ENCODE data around the gene PRKCB.
"Not testable (repeated sequence)": the region's sequence is repeated elsewhere in the genome, so short reads cannot be mapped to it uniquely, and the experiment has no call there.

PRKCB gene

GRCh38 chr16:23902748-23903414 is 67.1 kb downstream of the PRKCB start:
- DNase-seq (ENCODE audit: low spot score) = no peak

GRCh38 chr16:23905027-23905426 is 69.2 kb downstream of the PRKCB start:
- DNase-seq (ENCODE audit: low spot score) = peak; percentile 34

GRCh38 chr16:23907457-23907902 is 71.7 kb downstream of the PRKCB start:
- DNase-seq (ENCODE audit: low spot score) = no peak

- no peak for DNase-seq (ENCODE audit: low spot score)
Measured at GRCh38 chr16:23907903-23908302, 72.1 kb downstream of the PRKCB start.

- DNase-seq (ENCODE audit: low spot score) = no peak
Measured at GRCh38 chr16:23908790-23909189, 73.0 kb downstream of the PRKCB start.

- no peak for DNase-seq (ENCODE audit: low spot score)
Measured at GRCh38 chr16:23909792-23910418, 74.1 kb downstream of the PRKCB start.

GRCh38 chr16:23914946-23915530 is 79.3 kb downstream of the PRKCB start:
- no peak for DNase-seq (ENCODE audit: low spot score)

- DNase-seq (ENCODE audit: low spot score) = not testable (repeated sequence)
Measured at GRCh38 chr16:23916552-23916951, 80.8 kb downstream of the PRKCB start.

- no peak for DNase-seq (ENCODE audit: low spot score)
Measured at GRCh38 chr16:23917621-23918020, 81.8 kb downstream of the PRKCB start.

- DNase-seq (ENCODE audit: low spot score) = no peak
Measured at GRCh38 chr16:23920446-23920845, 84.7 kb downstream of the PRKCB start.

GRCh38 chr16:23920899-23921298 is 85.1 kb downstream of the PRKCB start:
- no peak for DNase-seq (ENCODE audit: low spot score)

- no peak for DNase-seq (ENCODE audit: low spot score)
Measured at GRCh38 chr16:23922406-23922805, 86.6 kb downstream of the PRKCB start.

GRCh38 chr16:23924128-23924527 is 88.3 kb downstream of the PRKCB start:
- no peak for DNase-seq (ENCODE audit: low spot score)

GRCh38 chr16:23927796-23928195 is 92.0 kb downstream of the PRKCB start:
- no peak for DNase-seq (ENCODE audit: low spot score)

- DNase-seq (ENCODE audit: low spot score) = no peak
Measured at GRCh38 chr16:23929237-23929636, 93.5 kb downstream of the PRKCB start.

- DNase-seq (ENCODE audit: low spot score) = no peak
Measured at GRCh38 chr16:23929856-23930255, 94.1 kb downstream of the PRKCB start.

GRCh38 chr16:23930791-23931190 is 95.0 kb downstream of the PRKCB start:
- DNase-seq (ENCODE audit: low spot score) = no peak

GRCh38 chr16:23931199-23931598 is 95.4 kb downstream of the PRKCB start:
- no peak for DNase-seq (ENCODE audit: low spot score)

GRCh38 chr16:23933650-23934049 is 97.9 kb downstream of the PRKCB start:
- not testable (repeated sequence) for DNase-seq (ENCODE audit: low spot score)

- DNase-seq (ENCODE audit: low spot score) = no peak
Measured at GRCh38 chr16:23934610-23935236, 98.9 kb downstream of the PRKCB start.

- DNase-seq (ENCODE audit: low spot score) = no peak
Measured at GRCh38 chr16:23940111-23940510, 104.3 kb downstream of the PRKCB start.

GRCh38 chr16:23941025-23941424 is 105.2 kb downstream of the PRKCB start:
- no peak for DNase-seq (ENCODE audit: low spot score)

- no peak for DNase-seq (ENCODE audit: low spot score)
Measured at GRCh38 chr16:23941963-23942564, 106.3 kb downstream of the PRKCB start.
